Breast epithelium (tissue), 3 donors: ENCODE measurements around the gene RTL5.

Source experiments
- CTCF ChIP-seq, 3 donors: fragments of 450-650 bp; IDR thresholded peaks; one replicate each; pipeline ENCODE4 v1.5.1; 2016 to 2017; ENCODE audit warnings: antibody characterized with exemption in 3 of 3, mild to moderate bottlenecking in 3 of 3, moderate library complexity in 3 of 3
- POLR2A ChIP-seq: fragments of 450-650 bp; IDR thresholded peaks from one replicate; pipeline ENCODE4 v1.6.1; 2016; ENCODE audit warnings: antibody characterized with exemption, mild to moderate bottlenecking, moderate library complexity
- POLR2AphosphoS5 ChIP-seq, 3 donors: sonication (generic); formaldehyde crosslinking; IDR thresholded peaks; one replicate each; pipeline ENCODE4 v1.6.1; 2017; ENCODE audit warnings: antibody characterized with exemption in 3 of 3

GRCh38 chrX:72126539-72127140 lies 5.1 kb downstream of the RTL5 start:
- TF ChIP-seq POLR2A (no peak), CTCF (IDR thresholded peaks at IDR 0.05) (peak; percentile 61 to 83 (median 66)), POLR2AphosphoS5 (IDR thresholded peaks at IDR 0.05) (peak in 1 of 3 donors; percentile 43)
